Common myeloid progenitor, CD34-positive (primary cell): ENCODE data around the gene SPAG17.

Experiments used
- CTCF ChIA-PET: fragments of 350-600 bp; sonication (Branson Sonifier 250); formaldehyde crosslinking; loops from one replicate; lab custom pipeline; 2021; ENCODE audit warnings: antibody characterized with exemption; lab: Charles Lee
- POLR2A ChIA-PET: fragments of 350-600 bp; sonication (Branson Sonifier 250); formaldehyde crosslinking; loops from one replicate; lab custom pipeline; 2021; ENCODE audit warnings: antibody characterized with exemption; lab: Charles Lee
- DNase-seq, 3 donors: peaks; one replicate each; pipeline versions ENCODE4 v3.0.0 to v3.0.0-alpha.2; 2013
- H3K27ac ChIP-seq, 2 experiments: 1 replicate in 1 of 2; 2 replicates in 1 of 2; pipeline ENCODE4 v1.7.0; 2013; ENCODE audit warnings: inconsistent platforms in 2 of 2, low read length in 2 of 2, mild to moderate bottlenecking in 2 of 2, low read depth in 1 of 2, moderate library complexity in 1 of 2; ENCODE audit not compliant: severe bottlenecking in 2 of 2, insufficient read depth in 1 of 2, poor library complexity in 1 of 2
- H3K27me3 ChIP-seq, 5 experiments: replicated peaks in 2 of 5; 1 replicate in 3 of 5; 2 replicates in 2 of 5; pipeline versions ENCODE4 v1.6.1 to v1.7.0; 2013; ENCODE audit warnings: low read length in 4 of 5, mild to moderate bottlenecking in 2 of 5, moderate library complexity in 2 of 5, inconsistent platforms in 1 of 5; ENCODE audit not compliant: insufficient read depth in 5 of 5, control insufficient read depth in 4 of 5
- H3K36me3 ChIP-seq, 4 experiments: 1 replicate in 2 of 4; 2 replicates in 2 of 4; pipeline versions ENCODE4 v1.6.1 to v1.7.0; 2013; ENCODE audit warnings: low read length in 3 of 4, control low read depth in 1 of 4, mild to moderate bottlenecking in 1 of 4; ENCODE audit not compliant: control insufficient read depth in 4 of 4, insufficient read depth in 4 of 4
- H3K4me1 ChIP-seq, 4 experiments: 1 replicate in 3 of 4; 2 replicates in 1 of 4; pipeline versions ENCODE4 v1.6.1 to v1.7.1; 2013; ENCODE audit warnings: low read length in 3 of 4, mild to moderate bottlenecking in 3 of 4, control low read depth in 1 of 4, inconsistent platforms in 1 of 4, moderate library complexity in 1 of 4; ENCODE audit not compliant: control insufficient read depth in 4 of 4, insufficient read depth in 4 of 4; ENCODE audit errors: control extremely low read depth in 1 of 4
- H3K4me3 ChIP-seq, 7 experiments: 1 replicate in 4 of 7; 2 replicates in 3 of 7; pipeline versions ENCODE4 v1.5.1 to v1.7.0; 2013; ENCODE audit warnings: mild to moderate bottlenecking in 7 of 7, low read length in 6 of 7, moderate library complexity in 6 of 7, inconsistent platforms in 2 of 7, low read depth in 2 of 7, control low read depth in 1 of 7; ENCODE audit not compliant: insufficient read depth in 4 of 7, control insufficient read depth in 1 of 7; ENCODE audit errors: extremely low read depth in 1 of 7
- H3K9me3 ChIP-seq, 5 experiments: 1 replicate in 4 of 5; 2 replicates in 1 of 5; pipeline versions ENCODE4 v1.6.1 to v1.7.1; 2013; ENCODE audit warnings: low read length in 4 of 5, mild to moderate bottlenecking in 2 of 5, inconsistent platforms in 1 of 5, low read depth in 1 of 5, moderate library complexity in 1 of 5; ENCODE audit not compliant: control insufficient read depth in 4 of 5, insufficient read depth in 2 of 5; ENCODE audit errors: control extremely low read depth in 1 of 5
- WGBS: methylation state at CpG from one replicate; pipeline ENCODE4 v1.1.5; 2013; ENCODE audit not compliant: insufficient coverage; 5-methylcytosine and 5-hydroxymethylcytosine counted together

Gene SPAG17

GRCh38 chr1:118101999-118102398 is 83.0 kb downstream of the SPAG17 start:
- no CpG with 5 or more reads among the region's 1 CpG for WGBS
- Histone ChIP-seq H3K36me3 (no peaks in the 10 kb centered on the region), H3K27ac (no peak overlapping the region), H3K27me3 (no peaks in the 10 kb centered on the region), H3K9me3 (no peaks in the 10 kb centered on the region), H3K4me3 (no peak overlapping the region), H3K4me1 (no peaks in the 10 kb centered on the region)
- ChIA-PET POLR2A (no interaction called here), CTCF (no interaction called here)
- no peak for DNase-seq

- CTCF ChIA-PET, result no interaction called here
- over 99% methylated on average over 9 of the region's 9 CpGs for WGBS
- DNase-seq, result no peak
Observed at GRCh38 chr1:118101515-118101844, 83.5 kb downstream of the SPAG17 start.

GRCh38 chr1:118100686-118101514 is 84.1 kb downstream of the SPAG17 start:
- ChIA-PET POLR2A (no interaction called here), CTCF (no interaction called here)
- Histone ChIP-seq H3K27ac (no peak overlapping the region), H3K4me3 (no peak overlapping the region), H3K27me3 (no peaks in the 10 kb centered on the region), H3K4me1 (no peaks in the 10 kb centered on the region), H3K9me3 (no peaks in the 10 kb centered on the region), H3K36me3 (no peaks in the 10 kb centered on the region)
- DNase-seq, result no peak

More at GRCh38 chr1:118101515-118101844, 83.5 kb downstream of the SPAG17 start:
- H3K27ac ChIP-seq, result no peak overlapping the region
- no peaks in the 10 kb centered on the region for H3K36me3 ChIP-seq
- no peaks in the 10 kb centered on the region for H3K9me3 ChIP-seq
- no peaks in the 10 kb centered on the region for H3K4me1 ChIP-seq
- H3K27me3 ChIP-seq, result no peaks in the 10 kb centered on the region
- H3K4me3 ChIP-seq, result no peak overlapping the region
- POLR2A ChIA-PET, result no interaction called here

GRCh38 chr1:118099686-118100085 is 85.3 kb downstream of the SPAG17 start:
- Histone ChIP-seq H3K4me3 (no peak overlapping the region), H3K27ac (no peak overlapping the region), H3K4me1 (no peaks in the 10 kb centered on the region), H3K36me3 (no peaks in the 10 kb centered on the region), H3K27me3 (no peaks in the 10 kb centered on the region), H3K9me3 (no peaks in the 10 kb centered on the region)
- no peak for DNase-seq
- WGBS, result 93% methylated on average over 2 of the region's 5 CpGs
- CTCF ChIA-PET, result no interaction called here
- POLR2A ChIA-PET, result no interaction called here

GRCh38 chr1:118097622-118098348 is 87.2 kb downstream of the SPAG17 start:
- POLR2A ChIA-PET, result no interaction called here
- Histone ChIP-seq H3K27me3 (no peaks in the 10 kb centered on the region), H3K4me1 (no peaks in the 10 kb centered on the region), H3K4me3 (no peak overlapping the region), H3K27ac (no peak overlapping the region), H3K36me3 (no peaks in the 10 kb centered on the region), H3K9me3 (no peaks in the 10 kb centered on the region)
- no peak for DNase-seq
- 90% methylated on average over 2 of the region's 3 CpGs for WGBS
- CTCF ChIA-PET, result no interaction called here

- H3K4me3 ChIP-seq, result no peak overlapping the region
- no peaks in the 10 kb centered on the region for H3K4me1 ChIP-seq
- DNase-seq, result no peak
- ChIA-PET CTCF (no interaction called here), POLR2A (no interaction called here)
- peaks cover 0 to 3% (median 0%) of the 10 kb centered on the region in 5 experiments for H3K27me3 ChIP-seq
- H3K36me3 ChIP-seq, result no peaks in the 10 kb centered on the region
- no peak overlapping the region for H3K27ac ChIP-seq
- no peaks in the 10 kb centered on the region for H3K9me3 ChIP-seq
Observed at GRCh38 chr1:118093017-118093416, 92.0 kb downstream of the SPAG17 start.

GRCh38 chr1:118090130-118090529 is 94.9 kb downstream of the SPAG17 start:
- POLR2A ChIA-PET, result no interaction called here
- WGBS, result no CpG with 5 or more reads among the region's 2 CpGs
- CTCF ChIA-PET, result no interaction called here

More at GRCh38 chr1:118090130-118090529, 94.9 kb downstream of the SPAG17 start:
- no peaks in the 10 kb centered on the region for H3K36me3 ChIP-seq
- no peaks in the 10 kb centered on the region for H3K4me1 ChIP-seq
- peaks cover 0 to 3% (median 0%) of the 10 kb centered on the region in 5 experiments for H3K27me3 ChIP-seq
- no peak for DNase-seq
- no peak overlapping the region for H3K4me3 ChIP-seq
- H3K9me3 ChIP-seq, result no peaks in the 10 kb centered on the region
- no peak overlapping the region for H3K27ac ChIP-seq
